Subcutaneous adipose tissue (tissue), 4 donors: Measurements from ENCODE around the gene FKBP5. TPM values are rescaled to one million over a fixed set of nuclear protein-coding genes. Genes with fewer than 3 reads are reported as not detected.

Experiments
- total RNA-seq, 4 donors: library from RNA; depleted of rRNA; stranded (reverse); fragments of >200 nt; gene quantifications; one replicate each; pipeline ENCODE4 v1.1.0, GENCODE V29; 2016
- TF ChIP-seq, protein P1 (sequence below): fragments of 450-650 bp; IDR thresholded peaks from one replicate; pipeline ENCODE4 v1.5.1; 2016; ENCODE audit warnings: low read depth, mild to moderate bottlenecking, control low read depth, antibody characterized with exemption, moderate library complexity

The FKBP5 gene
- total RNA-seq, 4 donors from 2014 or later: 332 to 758 (median 703) TPM

DNA sequence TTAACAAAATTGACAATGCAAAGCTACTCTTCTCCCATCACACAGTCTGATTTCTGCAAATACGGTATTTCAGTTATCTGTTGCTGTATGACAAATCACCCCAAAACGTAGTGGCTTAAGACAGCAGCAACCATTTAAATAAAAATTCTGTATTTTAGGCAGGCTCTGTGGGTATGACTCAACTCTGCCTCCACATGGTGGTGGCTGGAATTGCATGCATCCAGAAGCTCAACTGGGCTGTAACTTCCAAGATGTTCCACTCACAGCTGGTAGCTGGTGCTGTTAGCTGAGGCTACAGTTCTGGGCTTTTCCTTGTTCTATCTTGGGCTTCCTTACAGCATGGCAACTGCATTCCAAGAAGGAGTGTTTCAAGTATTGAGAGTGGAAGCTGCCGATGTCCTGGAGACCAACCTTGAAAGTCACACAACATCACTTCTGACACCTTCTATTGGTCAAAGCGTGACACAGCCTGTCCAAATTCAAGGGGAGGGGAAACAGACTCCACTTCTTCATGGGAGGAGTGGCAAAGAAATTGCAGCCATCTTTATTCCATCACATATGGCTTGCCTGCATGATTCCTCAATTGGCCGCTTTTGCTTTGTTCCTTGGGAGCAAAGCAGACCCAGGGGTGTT lies 136.3 kb downstream of the FKBP5 start:
- TF ChIP-seq, protein P1, sequence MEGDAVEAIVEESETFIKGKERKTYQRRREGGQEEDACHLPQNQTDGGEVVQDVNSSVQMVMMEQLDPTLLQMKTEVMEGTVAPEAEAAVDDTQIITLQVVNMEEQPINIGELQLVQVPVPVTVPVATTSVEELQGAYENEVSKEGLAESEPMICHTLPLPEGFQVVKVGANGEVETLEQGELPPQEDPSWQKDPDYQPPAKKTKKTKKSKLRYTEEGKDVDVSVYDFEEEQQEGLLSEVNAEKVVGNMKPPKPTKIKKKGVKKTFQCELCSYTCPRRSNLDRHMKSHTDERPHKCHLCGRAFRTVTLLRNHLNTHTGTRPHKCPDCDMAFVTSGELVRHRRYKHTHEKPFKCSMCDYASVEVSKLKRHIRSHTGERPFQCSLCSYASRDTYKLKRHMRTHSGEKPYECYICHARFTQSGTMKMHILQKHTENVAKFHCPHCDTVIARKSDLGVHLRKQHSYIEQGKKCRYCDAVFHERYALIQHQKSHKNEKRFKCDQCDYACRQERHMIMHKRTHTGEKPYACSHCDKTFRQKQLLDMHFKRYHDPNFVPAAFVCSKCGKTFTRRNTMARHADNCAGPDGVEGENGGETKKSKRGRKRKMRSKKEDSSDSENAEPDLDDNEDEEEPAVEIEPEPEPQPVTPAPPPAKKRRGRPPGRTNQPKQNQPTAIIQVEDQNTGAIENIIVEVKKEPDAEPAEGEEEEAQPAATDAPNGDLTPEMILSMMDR: no peak

DNA sequence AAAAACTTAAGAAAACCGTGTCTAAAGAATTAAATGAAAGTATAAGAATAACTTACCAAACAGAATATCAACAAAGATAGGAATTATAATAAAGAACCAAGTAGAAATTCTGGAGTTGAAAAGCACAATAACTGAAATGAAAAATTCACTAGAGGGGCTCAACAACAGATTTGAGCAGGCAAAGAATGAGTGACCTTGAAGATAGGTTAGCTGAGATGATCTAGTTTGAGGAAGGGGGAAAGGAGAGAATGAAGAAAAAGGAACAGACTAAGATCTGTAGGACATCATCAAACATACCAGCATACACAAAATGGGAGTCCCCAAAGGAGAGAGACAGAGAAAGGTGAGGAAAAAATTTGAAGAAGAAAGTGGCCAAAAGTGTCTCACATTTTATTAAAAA lies 138.3 kb downstream of the FKBP5 start:
- TF ChIP-seq, protein P1: no peak

DNA sequence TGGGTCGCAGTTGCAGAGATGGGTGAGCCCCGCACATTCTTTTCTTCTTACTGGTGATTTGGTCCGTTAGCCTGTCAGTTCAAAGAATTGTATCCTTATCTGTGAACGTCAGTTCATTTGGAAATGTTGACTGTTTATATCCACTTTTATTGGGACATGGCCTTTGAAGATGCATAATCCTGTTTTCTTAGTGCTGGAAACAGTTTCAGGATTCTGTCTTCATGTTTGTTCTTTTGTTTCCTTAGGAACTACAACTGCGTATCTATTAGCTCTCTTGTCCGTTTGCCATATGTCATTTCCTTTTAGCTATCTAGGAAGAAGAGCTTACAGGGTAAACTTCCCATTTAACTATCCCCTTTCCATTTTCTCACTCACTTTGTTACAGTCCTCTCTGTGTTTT lies 141.0 kb downstream of the FKBP5 start:
- TF ChIP-seq, protein P1: no peak

DNA sequence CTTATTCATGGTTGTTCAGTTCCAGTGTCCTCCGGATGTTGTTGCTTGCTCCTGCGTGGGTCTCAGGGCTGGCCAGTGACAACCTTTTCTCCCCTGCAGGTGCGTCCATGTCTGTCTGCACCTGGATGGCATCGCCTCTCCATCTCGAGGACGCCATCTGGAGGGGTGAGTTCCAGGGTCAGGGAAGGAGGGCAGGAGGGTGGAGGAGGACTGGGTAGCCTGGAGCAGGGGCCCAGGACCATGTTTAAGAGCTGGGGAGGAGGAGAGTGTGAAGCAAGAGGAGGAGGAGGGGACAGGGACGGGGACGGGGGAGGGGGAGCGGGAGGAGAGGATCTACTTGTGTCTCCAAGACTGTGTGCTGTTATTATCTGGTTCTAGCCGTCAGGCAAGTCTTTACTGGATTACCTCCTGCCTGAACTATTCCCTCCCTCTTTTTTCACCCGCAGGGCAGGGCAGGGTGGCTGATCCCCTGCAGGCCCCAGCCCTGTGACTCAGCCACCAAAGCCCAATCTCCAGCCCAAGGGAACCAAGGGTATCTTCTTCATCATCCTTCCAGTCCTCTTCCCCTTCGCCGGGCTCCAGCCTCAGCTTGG lies 143.8 kb downstream of the FKBP5 start:
- TF ChIP-seq, protein P1: no peak

DNA sequence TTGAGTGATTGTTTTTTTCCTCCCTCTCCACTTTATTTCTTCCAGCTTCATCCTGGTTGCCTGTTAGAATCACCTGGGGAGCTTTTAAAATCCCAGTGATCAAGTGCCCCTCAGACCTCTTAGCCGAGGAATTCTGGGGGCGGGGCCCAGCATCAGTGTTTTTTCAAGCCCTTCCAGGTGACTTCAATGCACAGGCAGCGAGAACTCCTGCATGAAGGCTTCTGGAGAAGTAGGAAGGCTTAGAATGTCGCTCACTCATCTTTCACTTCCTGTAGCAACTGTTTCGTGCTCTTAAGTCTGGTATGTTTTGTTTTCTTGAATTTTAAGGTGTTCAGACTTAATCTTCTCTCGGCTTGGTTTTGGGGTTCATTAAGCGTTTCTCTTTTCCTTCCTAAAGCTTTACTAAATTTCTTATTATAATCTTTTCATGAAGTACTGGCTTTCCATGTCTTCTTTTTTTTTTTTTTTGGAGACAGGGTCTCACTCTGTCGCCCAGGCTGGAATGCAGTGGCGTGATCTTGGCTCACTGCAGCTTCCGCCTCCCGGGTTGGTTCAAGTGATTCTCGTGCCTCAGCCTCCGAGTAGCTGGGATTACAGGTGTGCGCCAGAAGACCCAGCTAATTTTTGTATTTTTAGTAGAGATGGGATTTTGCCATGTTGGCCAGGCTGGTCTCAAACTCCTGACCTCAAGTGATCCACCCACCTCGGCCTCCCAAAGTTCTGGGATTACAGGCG lies 145.1 kb downstream of the FKBP5 start:
- TF ChIP-seq, protein P1: no peak

DNA sequence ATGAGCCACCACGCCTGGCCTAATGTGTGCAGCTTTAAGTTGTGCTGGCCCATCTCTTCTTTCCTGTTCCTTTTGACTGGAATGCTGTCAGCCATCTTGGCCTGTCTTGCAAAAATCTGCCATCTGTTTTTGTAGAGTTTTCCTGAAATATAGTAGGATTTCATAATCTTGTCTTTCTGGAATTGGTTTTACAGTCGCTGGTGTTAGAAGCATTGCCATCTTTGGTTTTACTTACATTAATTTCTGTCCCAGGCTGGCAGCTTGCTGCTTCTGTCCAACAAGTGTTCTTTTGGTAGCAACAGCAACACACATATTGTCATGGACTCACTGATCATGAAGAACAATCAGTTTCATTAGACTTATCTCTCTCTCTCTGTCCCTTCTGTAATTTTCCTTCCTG lies 146.9 kb downstream of the FKBP5 start:
- TF ChIP-seq, protein P1: no peak

- TF ChIP-seq, protein P1: no peak
Measured at GRCh38 chr6:35539223-35539622, 149.5 kb downstream of the FKBP5 start.
